ENCODE measurements around the gene CCDC63. TPM values are rescaled to one million over a fixed set of nuclear protein-coding genes. Genes with fewer than 3 reads are reported as not detected.

Gene CCDC63
- total RNA-seq, 2 experiments from 2014 or later: not detected

GRCh38 chr12:110923192-110923591, 76.4 kb downstream of the CCDC63 start:
- CTCF ChIA-PET: no interaction called here

GRCh38 chr12:110923692-110924334, 77.0 kb downstream of the CCDC63 start:
- ChIA-PET POLR2A (no interaction called here), CTCF (no interaction called here)
- Histone ChIP-seq H3K9me3 (ENCODE audit: control insufficient read depth in 1 of 2, insufficient read depth in 1 of 2, low read length in 2 of 2) (no peaks in the 10 kb centered on the region), H3K4me3 (ENCODE audit: low read length) (no peak overlapping the region), H3K4me1 (ENCODE audit: insufficient read depth, low read length) (no peaks in the 10 kb centered on the region), H3K27ac (ENCODE audit: low read depth in 1 of 2, low read length in 2 of 2) (no peak overlapping the region), H3K36me3 (ENCODE audit: insufficient read depth, low read length) (no peaks in the 10 kb centered on the region), H3K27me3 (ENCODE audit: control insufficient read depth in 1 of 2, insufficient read depth in 2 of 2, low read length in 2 of 2) (no peaks in the 10 kb centered on the region)
- DNase-seq: no peak
- H3K27ac Mint-ChIP-seq: no peak overlapping the region
- H3K4me3 Mint-ChIP-seq: no peak overlapping the region
- no peaks in the 10 kb centered on the region for H3K9me3 Mint-ChIP-seq
- ATAC-seq (ENCODE audit: poor library complexity): no peak
- no peaks in the 10 kb centered on the region for H3K36me3 Mint-ChIP-seq (ENCODE audit: low read depth)
- no peaks in the 10 kb centered on the region for H3K4me1 Mint-ChIP-seq (ENCODE audit: low read depth)
- H3K27me3 Mint-ChIP-seq: peaks cover 17% of the 10 kb centered on the region
- TF ChIP-seq CTCF (IDR thresholded peaks at IDR 0.05): no peak
- intact Hi-C loops (cut with DNase I, micrococcal nuclease): no loop called here

More at GRCh38 chr12:110923192-110923591, 76.4 kb downstream of the CCDC63 start:
- Mint-ChIP-seq H3K9me3 (no peaks in the 10 kb centered on the region), H3K4me1 (ENCODE audit: low read depth) (no peaks in the 10 kb centered on the region), H3K4me3 (no peak overlapping the region), H3K27ac (no peak overlapping the region), H3K27me3 (peaks cover 17% of the 10 kb centered on the region), H3K36me3 (ENCODE audit: low read depth) (no peaks in the 10 kb centered on the region)
- Histone ChIP-seq H3K4me3 (ENCODE audit: low read length) (no peak overlapping the region), H3K4me1 (ENCODE audit: insufficient read depth, low read length) (no peaks in the 10 kb centered on the region), H3K9me3 (ENCODE audit: control insufficient read depth in 1 of 2, insufficient read depth in 1 of 2, low read length in 2 of 2) (no peaks in the 10 kb centered on the region), H3K27ac (ENCODE audit: low read depth in 1 of 2, low read length in 2 of 2) (no peak overlapping the region), H3K27me3 (ENCODE audit: control insufficient read depth in 1 of 2, insufficient read depth in 2 of 2, low read length in 2 of 2) (no peaks in the 10 kb centered on the region), H3K36me3 (ENCODE audit: insufficient read depth, low read length) (no peaks in the 10 kb centered on the region)
- DNase-seq: no peak
- no peak for TF ChIP-seq CTCF (IDR thresholded peaks at IDR 0.05)
- POLR2A ChIA-PET: no interaction called here
- intact Hi-C loops (cut with DNase I, micrococcal nuclease): no loop called here
- no peak for ATAC-seq (ENCODE audit: poor library complexity)

- Histone ChIP-seq H3K4me1 (ENCODE audit: insufficient read depth, low read length) (no peaks in the 10 kb centered on the region), H3K4me3 (ENCODE audit: low read length) (no peak overlapping the region), H3K9me3 (ENCODE audit: control insufficient read depth in 1 of 2, insufficient read depth in 1 of 2, low read length in 2 of 2) (no peaks in the 10 kb centered on the region), H3K36me3 (ENCODE audit: insufficient read depth, low read length) (no peaks in the 10 kb centered on the region), H3K27me3 (ENCODE audit: control insufficient read depth in 1 of 2, insufficient read depth in 2 of 2, low read length in 2 of 2) (no peaks in the 10 kb centered on the region), H3K27ac (ENCODE audit: low read depth in 1 of 2, low read length in 2 of 2) (no peak overlapping the region)
- H3K4me1 Mint-ChIP-seq (ENCODE audit: low read depth): no peaks in the 10 kb centered on the region
- H3K9me3 Mint-ChIP-seq: no peaks in the 10 kb centered on the region
- CTCF ChIA-PET: no interaction called here
- no peaks in the 10 kb centered on the region for H3K36me3 Mint-ChIP-seq (ENCODE audit: low read depth)
- H3K27me3 Mint-ChIP-seq: peaks cover 4% of the 10 kb centered on the region
- intact Hi-C loops (cut with DNase I, micrococcal nuclease): no loop called here
- ATAC-seq (ENCODE audit: poor library complexity) (no peak), DNase-seq (no peak)
- POLR2A ChIA-PET: no interaction called here
- H3K27ac Mint-ChIP-seq: no peak overlapping the region
- TF ChIP-seq CTCF (IDR thresholded peaks at IDR 0.05): no peak
- no peak overlapping the region for H3K4me3 Mint-ChIP-seq
Measured at GRCh38 chr12:110927546-110927945, 80.8 kb downstream of the CCDC63 start.

Data from CD4-positive, alpha-beta T cell (primary cell).